Measurements from ENCODE around the gene BRAF.
"Not testable (repeated sequence)": the region's sequence is repeated elsewhere in the genome, so short reads cannot be mapped to it uniquely, and the experiment has no call there.

Gene BRAF

DNA sequence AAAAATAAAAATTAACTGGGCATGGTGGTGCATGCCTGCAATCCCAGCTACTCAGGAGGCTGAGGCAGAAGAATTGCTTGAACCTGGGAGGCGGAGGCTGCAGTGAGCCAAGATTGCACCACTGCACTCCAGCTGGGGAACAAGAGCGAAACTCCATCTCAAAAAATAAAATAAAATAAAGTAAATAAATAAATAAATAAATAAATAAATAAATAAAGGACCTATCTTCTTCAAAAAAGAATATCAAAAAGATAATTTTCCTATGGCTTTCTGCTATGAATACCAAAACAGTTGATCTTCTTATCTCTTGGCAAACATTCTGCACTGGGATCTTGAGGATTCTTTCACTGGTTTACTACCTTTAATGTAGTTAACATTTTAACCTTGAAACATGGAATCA lies 41.9 kb downstream of the BRAF start:
- H3K27ac Mint-ChIP-seq; ATAC-seq (replicated peaks); DNase-seq; H3K27me3 Mint-ChIP-seq; H3K4me3 Mint-ChIP-seq; H3K9me3 Mint-ChIP-seq; H3K36me3 Mint-ChIP-seq (ENCODE audit: insufficient read depth): not testable (repeated sequence)
- H3K4me1 Mint-ChIP-seq (ENCODE audit: low read depth in 2 of 2): peaks cover 17 to 49% of the 10 kb centered on the region in 2 donors

GRCh38 chr7:140881507-140882228 lies 43.1 kb downstream of the BRAF start:
- no peaks in the 10 kb centered on the region for H3K9me3 Mint-ChIP-seq
- DNase-seq (no peak), ATAC-seq (replicated peaks) (no peak)
- peaks cover 3% of the 10 kb centered on the region for H3K36me3 Mint-ChIP-seq (ENCODE audit: insufficient read depth)
- H3K27ac Mint-ChIP-seq: peak overlapping the region; percentile 30 to 74
- H3K4me1 Mint-ChIP-seq (ENCODE audit: low read depth in 2 of 2): peaks cover 15 to 54% of the 10 kb centered on the region in 2 donors
- no peak overlapping the region for H3K4me3 Mint-ChIP-seq
- no peaks in the 10 kb centered on the region for H3K27me3 Mint-ChIP-seq

- no peaks in the 10 kb centered on the region for H3K27me3 Mint-ChIP-seq
Observed at GRCh38 chr7:140877249-140877524, 47.5 kb downstream of the BRAF start.

DNA sequence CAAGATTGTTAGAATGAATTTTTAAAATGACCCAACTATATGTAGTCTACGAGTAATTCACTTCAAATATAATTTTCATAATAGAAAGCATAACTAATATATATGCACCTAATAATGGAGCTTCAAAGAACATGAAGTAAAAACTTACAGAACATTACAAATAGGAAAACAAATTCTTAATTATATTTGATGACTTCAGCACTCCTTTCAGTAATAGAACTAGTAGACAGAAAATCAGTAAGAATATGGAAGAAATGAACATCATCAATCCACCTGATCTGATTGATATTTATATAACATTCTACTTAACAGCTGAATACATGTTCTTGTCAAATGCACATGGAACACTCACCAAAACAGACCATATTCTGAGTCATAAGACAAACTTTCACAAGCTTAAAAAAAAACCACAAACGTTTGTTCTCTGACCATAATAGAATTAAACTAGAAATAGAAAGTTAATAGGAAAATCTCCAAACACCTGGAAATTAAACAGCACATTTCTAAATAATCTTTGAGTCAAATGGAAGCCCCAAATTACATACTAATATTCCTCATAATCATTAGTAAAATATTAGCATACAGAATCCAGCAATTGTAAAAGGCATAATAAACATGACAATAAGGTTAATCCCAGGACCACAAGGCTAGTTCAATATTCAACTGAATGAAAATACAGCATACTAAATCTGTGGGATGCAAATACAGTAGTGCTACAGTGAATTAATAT lies 48.0 kb downstream of the BRAF start:
- Mint-ChIP-seq H3K27ac (no peak overlapping the region), H3K27me3 (no peaks in the 10 kb centered on the region), H3K9me3 (no peaks in the 10 kb centered on the region), H3K36me3 (ENCODE audit: insufficient read depth) (peaks cover 9% of the 10 kb centered on the region), H3K4me1 (ENCODE audit: low read depth in 2 of 2) (peaks cover 22 to 57% of the 10 kb centered on the region in 2 donors), H3K4me3 (no peak overlapping the region)
- no peak for DNase-seq
- ATAC-seq (replicated peaks): peak; percentile 36

More at GRCh38 chr7:140877249-140877524, 47.5 kb downstream of the BRAF start:
- Mint-ChIP-seq H3K4me1 (ENCODE audit: low read depth in 2 of 2) (peaks cover 23 to 58% of the 10 kb centered on the region in 2 donors), H3K9me3 (no peaks in the 10 kb centered on the region), H3K36me3 (ENCODE audit: insufficient read depth) (peaks cover 9% of the 10 kb centered on the region), H3K27ac (peak overlapping the region in 1 of 2 donors; percentile 46), H3K4me3 (no peak overlapping the region)
- DNase-seq (no peak), ATAC-seq (replicated peaks) (no peak)

DNA sequence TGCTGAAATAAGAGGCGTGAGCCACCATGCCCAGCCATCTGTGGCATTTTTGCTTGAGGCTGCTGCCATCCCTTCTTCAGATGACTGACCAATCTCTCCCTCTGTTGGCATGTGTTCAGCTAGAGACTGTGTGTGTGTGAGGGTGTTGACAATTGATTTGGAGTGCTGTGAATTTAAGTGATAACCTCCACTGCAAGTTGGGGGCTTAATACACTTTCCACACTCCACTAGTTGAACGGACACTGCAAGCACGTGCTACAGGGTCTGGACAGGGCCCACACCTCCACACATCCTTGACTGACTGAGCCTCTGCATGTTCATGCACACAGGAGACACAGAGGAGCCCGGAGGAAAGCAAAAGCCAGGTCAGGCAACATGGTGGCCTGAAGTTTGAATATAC lies 51.3 kb downstream of the BRAF start:
- H3K4me1 Mint-ChIP-seq (ENCODE audit: low read depth in 2 of 2): peaks cover 18 to 57% of the 10 kb centered on the region in 2 donors

DNA sequence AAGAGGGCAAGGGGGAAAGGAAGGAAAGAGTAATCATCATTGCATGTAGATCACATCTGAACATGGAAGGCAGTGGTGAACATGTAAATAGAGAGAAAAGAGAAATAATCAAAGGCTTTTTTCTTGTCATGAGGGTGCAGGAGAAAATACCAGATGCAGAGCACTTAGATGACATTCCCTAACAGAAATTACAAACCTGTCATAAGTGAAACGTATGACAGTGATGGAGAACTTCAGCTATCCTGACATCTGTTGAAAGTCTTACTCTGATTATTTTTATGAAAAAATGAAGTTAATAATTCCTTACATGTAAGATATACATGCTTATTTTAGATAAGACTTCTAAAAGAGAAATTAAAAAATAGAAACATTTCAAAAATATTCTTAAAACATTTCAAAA lies 54.7 kb downstream of the BRAF start:
- Mint-ChIP-seq H3K27me3 (no peaks in the 10 kb centered on the region), H3K9me3 (no peaks in the 10 kb centered on the region), H3K36me3 (ENCODE audit: insufficient read depth) (peaks cover 8% of the 10 kb centered on the region), H3K4me1 (ENCODE audit: low read depth in 2 of 2) (peaks cover 19 to 37% of the 10 kb centered on the region in 2 donors), H3K27ac (no peak overlapping the region), H3K4me3 (no peak overlapping the region)
- ATAC-seq (replicated peaks): no peak
- DNase-seq: no peak

More for the DNA sequence above, 51.3 kb downstream of the BRAF start:
- Mint-ChIP-seq H3K36me3 (ENCODE audit: insufficient read depth) (peaks cover 8% of the 10 kb centered on the region), H3K4me3 (no peak overlapping the region), H3K9me3 (no peaks in the 10 kb centered on the region), H3K27me3 (no peaks in the 10 kb centered on the region), H3K27ac (no peak overlapping the region)
- ATAC-seq (replicated peaks): no peak
- DNase-seq: no peak

DNA sequence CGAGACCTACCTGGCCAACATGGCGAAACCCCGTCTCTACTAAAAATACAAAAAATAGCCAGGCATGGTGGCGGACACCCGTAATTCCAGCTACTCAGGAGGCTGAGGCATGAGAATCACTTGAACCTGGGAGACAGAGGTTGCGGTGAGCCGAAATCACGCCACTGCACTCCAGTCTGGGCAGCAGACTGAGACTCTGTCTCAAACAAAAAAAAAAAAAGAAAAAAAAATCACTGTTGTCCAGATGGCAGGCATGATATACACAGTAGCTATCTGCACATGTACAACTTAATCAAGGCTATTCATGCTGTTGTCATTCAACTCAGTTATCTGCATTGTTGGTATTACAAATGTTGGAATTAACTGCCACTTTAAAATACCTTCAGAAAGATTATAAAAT lies 55.3 kb downstream of the BRAF start:
- no peak overlapping the region for H3K27ac Mint-ChIP-seq
- ATAC-seq (replicated peaks): no peak
- no peaks in the 10 kb centered on the region for H3K9me3 Mint-ChIP-seq
- H3K27me3 Mint-ChIP-seq: no peaks in the 10 kb centered on the region
- DNase-seq: no peak
- H3K36me3 Mint-ChIP-seq (ENCODE audit: insufficient read depth): peaks cover 8% of the 10 kb centered on the region
- no peak overlapping the region for H3K4me3 Mint-ChIP-seq
- peaks cover 22 to 37% of the 10 kb centered on the region in 2 donors for H3K4me1 Mint-ChIP-seq (ENCODE audit: low read depth in 2 of 2)

GRCh38 chr7:140867467-140868462 lies 57.0 kb downstream of the BRAF start:
- ATAC-seq (replicated peaks): no peak
- peaks cover 2% of the 10 kb centered on the region for H3K36me3 Mint-ChIP-seq (ENCODE audit: insufficient read depth)
- peaks cover 0 to 6% of the 10 kb centered on the region in 2 donors for H3K9me3 Mint-ChIP-seq
- peaks cover 26 to 42% of the 10 kb centered on the region in 2 donors for H3K4me1 Mint-ChIP-seq (ENCODE audit: low read depth in 2 of 2)
- no peaks in the 10 kb centered on the region for H3K27me3 Mint-ChIP-seq
- H3K27ac Mint-ChIP-seq: no peak overlapping the region
- DNase-seq: no peak
- no peak overlapping the region for H3K4me3 Mint-ChIP-seq

DNA sequence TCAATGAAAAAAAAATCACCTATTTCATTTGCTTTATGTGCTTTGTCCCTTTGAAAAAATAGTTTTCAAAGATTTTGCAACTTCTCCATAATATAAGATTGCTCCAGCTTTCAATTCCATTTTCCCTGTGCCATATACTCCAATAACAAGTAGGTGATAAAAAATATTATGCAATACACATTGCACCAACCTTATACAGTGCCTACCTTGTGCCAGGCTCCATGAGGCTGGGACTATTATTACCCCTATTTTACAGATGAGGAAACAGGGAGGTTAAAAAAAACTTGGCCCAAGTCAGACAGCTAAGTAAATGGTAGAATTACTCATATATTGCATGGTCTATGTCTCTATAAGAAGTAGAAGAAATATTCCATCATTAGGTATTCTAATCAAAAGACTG lies 57.8 kb downstream of the BRAF start:
- Mint-ChIP-seq H3K27ac (no peak overlapping the region), H3K27me3 (no peaks in the 10 kb centered on the region), H3K4me1 (ENCODE audit: low read depth in 2 of 2) (peaks cover 29 to 45% of the 10 kb centered on the region in 2 donors), H3K9me3 (peaks cover 0 to 6% of the 10 kb centered on the region in 2 donors), H3K4me3 (no peak overlapping the region), H3K36me3 (ENCODE audit: insufficient read depth) (peaks cover 2% of the 10 kb centered on the region)
- DNase-seq: no peak
- ATAC-seq (replicated peaks): no peak

GRCh38 chr7:140864732-140865131 lies 60.0 kb downstream of the BRAF start:
- Mint-ChIP-seq H3K9me3 (peaks cover 0 to 6% of the 10 kb centered on the region in 2 donors), H3K4me1 (ENCODE audit: low read depth in 2 of 2) (peaks cover 31 to 46% of the 10 kb centered on the region in 2 donors), H3K4me3 (no peak overlapping the region), H3K36me3 (ENCODE audit: insufficient read depth) (peaks cover 2% of the 10 kb centered on the region), H3K27me3 (no peaks in the 10 kb centered on the region), H3K27ac (no peak overlapping the region)
- DNase-seq (no peak), ATAC-seq (replicated peaks) (no peak)

GRCh38 chr7:140863867-140864266 lies 60.9 kb downstream of the BRAF start:
- Mint-ChIP-seq H3K9me3 (peaks cover 0 to 6% of the 10 kb centered on the region in 2 donors), H3K4me1 (ENCODE audit: low read depth in 2 of 2) (peaks cover 31 to 43% of the 10 kb centered on the region in 2 donors), H3K27me3 (no peaks in the 10 kb centered on the region), H3K27ac (no peak overlapping the region), H3K4me3 (no peak overlapping the region), H3K36me3 (ENCODE audit: insufficient read depth) (peaks cover 5% of the 10 kb centered on the region)
- no peak for DNase-seq
- ATAC-seq (replicated peaks): no peak

- H3K36me3 Mint-ChIP-seq (ENCODE audit: insufficient read depth): peaks cover 2% of the 10 kb centered on the region
- no peak overlapping the region for H3K4me3 Mint-ChIP-seq
- ATAC-seq (replicated peaks) (no peak), DNase-seq (no peak)
- peaks cover 29 to 42% of the 10 kb centered on the region in 2 donors for H3K4me1 Mint-ChIP-seq (ENCODE audit: low read depth in 2 of 2)
- H3K27me3 Mint-ChIP-seq: no peaks in the 10 kb centered on the region
- peaks cover 0 to 6% of the 10 kb centered on the region in 2 donors for H3K9me3 Mint-ChIP-seq
- no peak overlapping the region for H3K27ac Mint-ChIP-seq
Observed at GRCh38 chr7:140863184-140863583, 61.5 kb downstream of the BRAF start.

GRCh38 chr7:140857048-140857447 lies 67.7 kb downstream of the BRAF start:
- Mint-ChIP-seq H3K9me3 (no peaks in the 10 kb centered on the region), H3K36me3 (ENCODE audit: insufficient read depth) (peaks cover 2% of the 10 kb centered on the region), H3K4me1 (ENCODE audit: low read depth in 2 of 2) (peaks cover 25 to 48% of the 10 kb centered on the region in 2 donors), H3K27ac (no peak overlapping the region), H3K4me3 (no peak overlapping the region), H3K27me3 (no peaks in the 10 kb centered on the region)
- no peak for DNase-seq
- ATAC-seq (replicated peaks): no peak
